Large intestine (tissue), 3 donors: ENCODE measurements around the gene TTC36. TPM values are rescaled to one million over a fixed set of nuclear protein-coding genes. Genes with fewer than 3 reads are reported as not detected.

Source experiments
- DNase-seq, 2 donors: peaks; one replicate each; pipeline versions ENCODE4 v3.0.0 to v3.0.0-alpha.2; 2013
- H3K27ac ChIP-seq: one replicate; pipeline ENCODE4 v1.5.1; 2013; ENCODE audit warnings: low read length
- H3K27me3 ChIP-seq: 2 replicates; pipeline ENCODE4 v1.6.1; 2013; ENCODE audit warnings: low read length; ENCODE audit not compliant: control insufficient read depth, insufficient read depth
- H3K36me3 ChIP-seq: 2 replicates; pipeline ENCODE4 v1.6.1; 2013; ENCODE audit warnings: low read length; ENCODE audit not compliant: control insufficient read depth, insufficient read depth
- H3K4me1 ChIP-seq: one replicate; pipeline ENCODE4 v1.6.1; 2013; ENCODE audit warnings: low read length; ENCODE audit not compliant: control insufficient read depth, insufficient read depth
- H3K4me3 ChIP-seq: one replicate; pipeline ENCODE4 v1.5.1; 2013; ENCODE audit warnings: low read length
- H3K9me3 ChIP-seq: one replicate; pipeline ENCODE4 v1.6.1; 2013; ENCODE audit warnings: mild to moderate bottlenecking, low read depth, low read length, moderate library complexity; ENCODE audit not compliant: control insufficient read depth
- WGBS: methylation state at CpG from one replicate; pipeline ENCODE4 v1.1.5; 2013; ENCODE audit warnings: low lambda C conversion rate; ENCODE audit not compliant: insufficient coverage; 5-methylcytosine and 5-hydroxymethylcytosine counted together
- polyA plus RNA-seq: library from polyadenylated mRNA; unstranded; fragments of 120-200 nt; gene quantifications from one replicate; pipeline ENCODE4 v1.2.1, GENCODE V29; 2013

Gene TTC36
- polyA plus RNA-seq, 1 donor = 1.9 TPM

DNA sequence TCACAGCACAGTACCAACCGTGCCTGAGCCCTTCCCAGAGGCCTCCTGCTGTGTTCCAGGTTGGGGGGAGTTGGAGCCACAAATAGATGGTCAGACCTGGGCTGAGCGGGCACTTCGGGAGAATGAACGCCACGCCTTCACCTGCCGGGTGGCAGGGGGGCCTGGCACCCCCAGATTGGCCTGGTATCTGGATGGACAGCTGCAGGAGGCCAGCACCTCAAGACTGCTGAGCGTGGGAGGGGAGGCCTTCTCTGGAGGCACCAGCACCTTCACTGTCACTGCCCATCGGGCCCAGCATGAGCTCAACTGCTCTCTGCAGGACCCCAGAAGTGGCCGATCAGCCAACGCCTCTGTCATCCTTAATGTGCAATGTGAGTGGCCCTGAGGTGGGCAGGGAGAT, 4.8 kb downstream of the TTC36 start:
- Histone ChIP-seq H3K4me1 (peaks cover 47% of the 10 kb centered on the region), H3K36me3 (peaks cover 13% of the 10 kb centered on the region), H3K4me3 (peak overlapping the region; percentile 72), H3K27ac (peak overlapping the region; percentile 78), H3K27me3 (no peaks in the 10 kb centered on the region), H3K9me3 (no peaks in the 10 kb centered on the region)
- no CpG with 5 or more reads among the region's 10 CpGs for WGBS
- no peak for DNase-seq

DNA sequence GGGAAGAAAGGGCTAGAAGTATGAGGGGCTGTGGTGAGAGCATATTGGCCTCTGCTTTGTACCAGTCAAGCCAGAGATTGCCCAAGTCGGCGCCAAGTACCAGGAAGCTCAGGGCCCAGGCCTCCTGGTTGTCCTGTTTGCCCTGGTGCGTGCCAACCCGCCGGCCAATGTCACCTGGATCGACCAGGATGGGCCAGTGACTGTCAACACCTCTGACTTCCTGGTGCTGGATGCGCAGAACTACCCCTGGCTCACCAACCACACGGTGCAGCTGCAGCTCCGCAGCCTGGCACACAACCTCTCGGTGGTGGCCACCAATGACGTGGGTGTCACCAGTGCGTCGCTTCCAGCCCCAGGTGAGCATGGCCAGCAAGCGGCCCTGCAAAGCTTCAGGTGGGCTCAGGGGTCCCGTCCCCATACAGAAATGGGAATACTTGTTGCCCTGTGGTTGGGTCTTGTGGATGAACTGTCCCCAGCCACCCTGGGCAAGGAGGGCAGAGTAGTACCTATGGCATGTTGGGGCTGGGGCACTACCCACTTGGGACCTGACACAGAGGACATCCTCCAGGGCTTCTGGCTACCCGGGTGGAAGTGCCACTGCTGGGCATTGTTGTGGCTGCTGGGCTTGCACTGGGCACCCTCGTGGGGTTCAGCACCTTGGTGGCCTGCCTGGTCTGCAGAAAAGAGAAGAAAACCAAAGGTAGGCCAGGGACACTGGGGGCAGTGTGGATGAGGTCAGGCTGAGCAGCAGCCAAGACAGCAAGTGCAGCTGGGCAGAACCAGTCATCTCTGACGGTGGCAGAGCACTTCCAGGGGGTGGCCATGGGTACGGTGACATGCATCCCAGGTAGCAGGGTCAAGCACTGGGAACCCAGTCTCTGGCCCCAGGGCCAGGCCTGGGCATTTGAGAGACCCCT, 5.8 kb downstream of the TTC36 start:
- Histone ChIP-seq H3K27me3 (no peaks in the 10 kb centered on the region), H3K4me3 (no peak overlapping the region), H3K9me3 (no peaks in the 10 kb centered on the region), H3K36me3 (peaks cover 13% of the 10 kb centered on the region), H3K27ac (peak overlapping the region; percentile 90), H3K4me1 (peaks cover 49% of the 10 kb centered on the region)
- WGBS = no CpG with 5 or more reads among the region's 19 CpGs
- peak in 1 of 2 donors; percentile 25 for DNase-seq

DNA sequence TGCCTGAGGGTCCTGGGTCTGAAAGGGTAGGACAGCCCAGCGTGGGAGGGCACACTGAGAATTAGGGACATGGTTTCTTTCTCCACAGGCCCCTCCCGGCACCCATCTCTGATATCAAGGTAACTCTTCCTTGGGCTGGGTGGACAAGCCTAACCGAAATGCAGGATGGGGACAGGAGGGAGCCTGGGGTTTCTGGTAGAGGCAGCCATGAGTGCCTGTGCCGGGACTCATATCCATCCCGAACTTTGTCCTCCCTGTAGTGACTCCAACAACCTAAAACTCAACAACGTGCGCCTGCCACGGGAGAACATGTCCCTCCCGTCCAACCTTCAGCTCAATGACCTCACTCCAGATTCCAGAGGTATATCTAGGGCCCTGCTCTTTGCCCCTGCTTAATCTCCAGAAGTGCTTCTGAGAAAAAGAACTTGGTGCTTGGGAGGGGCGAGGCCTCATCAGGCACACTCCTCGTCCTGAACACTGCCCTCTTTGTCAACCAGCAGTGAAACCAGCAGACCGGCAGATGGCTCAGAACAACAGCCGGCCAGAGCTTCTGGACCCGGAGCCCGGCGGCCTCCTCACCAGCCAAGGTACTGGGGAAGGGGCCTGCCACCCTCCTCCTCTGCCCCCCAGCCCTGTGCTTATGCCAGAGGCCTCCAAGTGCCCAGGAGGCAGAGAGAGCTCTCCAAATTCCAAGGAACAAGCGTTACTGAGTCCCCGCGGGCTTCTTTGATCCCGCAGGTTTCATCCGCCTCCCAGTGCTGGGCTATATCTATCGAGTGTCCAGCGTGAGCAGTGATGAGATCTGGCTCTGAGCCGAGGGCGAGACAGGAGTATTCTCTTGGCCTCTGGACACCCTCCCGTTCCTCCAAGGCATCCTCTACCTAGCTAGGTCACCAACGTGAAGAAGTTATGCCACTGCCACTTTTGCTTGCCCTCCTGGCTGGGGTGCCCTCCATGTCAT, 6.8 kb downstream of the TTC36 start:
- no CpG with 5 or more reads among the region's 27 CpGs for WGBS
- H3K27ac ChIP-seq = peak overlapping the region; percentile 90

DNA sequence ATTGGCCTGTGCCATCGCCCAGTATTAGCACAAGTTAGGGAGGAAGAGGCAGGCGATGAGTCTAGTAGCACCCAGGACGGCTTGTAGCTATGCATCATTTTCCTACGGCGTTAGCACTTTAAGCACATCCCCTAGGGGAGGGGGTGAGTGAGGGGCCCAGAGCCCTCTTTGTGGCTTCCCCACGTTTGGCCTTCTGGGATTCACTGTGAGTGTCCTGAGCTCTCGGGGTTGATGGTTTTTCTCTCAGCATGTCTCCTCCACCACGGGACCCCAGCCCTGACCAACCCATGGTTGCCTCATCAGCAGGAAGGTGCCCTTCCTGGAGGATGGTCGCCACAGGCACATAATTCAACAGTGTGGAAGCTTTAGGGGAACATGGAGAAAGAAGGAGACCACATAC, 8.0 kb downstream of the TTC36 start:
- Histone ChIP-seq H3K36me3 (peaks cover 13% of the 10 kb centered on the region), H3K4me1 (peaks cover 38% of the 10 kb centered on the region), H3K27ac (peak overlapping the region; percentile 90), H3K4me3 (no peak overlapping the region), H3K27me3 (no peaks in the 10 kb centered on the region), H3K9me3 (no peaks in the 10 kb centered on the region)
- no peak for DNase-seq
- no CpG with 5 or more reads among the region's 9 CpGs for WGBS

More for the DNA sequence above, 6.8 kb downstream of the TTC36 start:
- DNase-seq = peak; percentile 94 to 97
- Histone ChIP-seq H3K4me1 (peaks cover 49% of the 10 kb centered on the region), H3K36me3 (peaks cover 13% of the 10 kb centered on the region), H3K27me3 (no peaks in the 10 kb centered on the region), H3K9me3 (no peaks in the 10 kb centered on the region), H3K4me3 (peak overlapping the region; percentile 30)

DNA sequence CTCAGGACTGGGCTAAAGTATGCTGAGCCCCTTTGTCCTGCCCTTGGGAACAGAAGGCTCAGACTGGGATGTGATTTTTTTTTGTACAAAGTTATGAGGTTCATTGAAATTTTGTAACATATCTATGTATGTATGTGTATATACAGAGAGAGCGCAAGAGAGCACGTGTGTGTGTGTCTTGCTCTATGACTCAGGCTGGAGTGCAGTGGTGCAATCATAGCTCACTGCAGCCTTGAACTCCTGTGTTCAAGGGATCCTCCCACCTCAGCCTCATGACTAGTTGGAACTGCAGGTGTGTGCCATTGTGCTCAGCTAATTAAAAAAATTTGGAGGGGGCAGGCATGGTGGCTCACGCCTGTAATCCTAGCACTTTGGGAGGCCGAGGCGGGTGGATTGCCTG, 9.5 kb downstream of the TTC36 start:
- Histone ChIP-seq H3K27me3 (no peaks in the 10 kb centered on the region), H3K36me3 (peaks cover 16% of the 10 kb centered on the region), H3K4me1 (peaks cover 36% of the 10 kb centered on the region), H3K27ac (peak overlapping the region; percentile 52), H3K4me3 (no peak overlapping the region), H3K9me3 (no peaks in the 10 kb centered on the region)
- no CpG with 5 or more reads among the region's 5 CpGs for WGBS
- DNase-seq = peak; percentile 48 to 67

DNA sequence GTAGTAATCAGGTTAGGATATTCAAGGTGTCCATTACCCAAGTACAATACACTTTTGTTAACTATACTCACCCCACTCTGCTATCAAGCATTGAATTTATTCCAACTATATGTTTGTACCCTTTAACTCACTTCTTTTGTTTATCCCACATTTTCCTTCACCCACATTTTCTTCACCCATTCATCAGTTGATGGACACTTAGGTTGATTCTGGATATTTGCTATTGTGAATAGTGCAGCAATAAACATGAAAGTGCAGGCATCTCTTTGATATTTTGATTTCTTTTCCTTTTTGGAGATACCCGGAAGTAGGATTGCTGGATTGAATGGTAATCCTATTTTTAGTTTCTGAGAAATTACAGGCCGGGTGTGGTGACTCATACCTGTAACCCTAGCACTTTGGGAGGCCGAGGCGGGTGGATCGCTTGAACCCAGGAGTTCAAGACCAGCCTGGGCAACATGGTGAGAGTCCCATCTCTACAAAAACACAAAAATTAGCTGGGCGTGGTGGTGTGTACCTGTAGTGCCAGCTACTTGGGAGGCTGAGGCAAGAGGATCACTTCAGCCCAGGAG, 10.2 kb downstream of the TTC36 start:
- DNase-seq = no peak
- Histone ChIP-seq H3K36me3 (peaks cover 18% of the 10 kb centered on the region), H3K4me3 (no peak overlapping the region), H3K27ac (no peak overlapping the region), H3K27me3 (no peaks in the 10 kb centered on the region), H3K4me1 (peaks cover 29% of the 10 kb centered on the region), H3K9me3 (no peaks in the 10 kb centered on the region)
- 100% methylated on average over 1 of the region's 6 CpGs for WGBS

DNA sequence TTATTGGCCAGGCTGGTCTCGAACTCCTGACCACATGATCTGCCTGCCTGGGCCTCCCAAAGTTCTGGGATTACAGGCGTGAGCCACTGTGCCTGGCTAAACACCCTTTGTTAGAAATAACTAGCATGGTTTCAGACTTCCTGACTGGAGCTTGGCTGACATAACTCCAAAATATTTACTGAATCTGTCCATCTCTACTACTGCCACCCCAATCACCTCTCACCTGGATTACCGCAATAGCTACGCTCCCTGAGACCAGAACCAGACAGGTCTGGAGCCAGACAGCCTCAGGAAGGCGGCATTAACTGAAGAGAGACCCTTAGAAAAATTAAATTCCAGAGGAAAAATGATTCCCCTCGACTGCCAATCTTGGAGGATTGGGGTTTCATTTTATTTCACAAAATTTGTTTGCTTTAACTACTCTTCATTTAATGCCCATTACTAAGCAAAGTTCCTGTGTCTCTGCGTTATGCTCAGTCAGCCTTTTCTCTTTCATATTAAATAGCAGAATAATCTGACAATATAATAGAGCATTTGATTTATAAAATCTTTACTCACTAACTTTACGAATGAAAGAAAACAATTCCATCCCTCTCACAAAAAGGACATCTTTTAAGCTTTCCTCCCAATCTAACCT, 16.9 kb downstream of the TTC36 start:
- WGBS = 100% methylated on average over 2 of the region's 8 CpGs
- Histone ChIP-seq H3K4me1 (no peaks in the 10 kb centered on the region), H3K9me3 (no peaks in the 10 kb centered on the region), H3K4me3 (no peak overlapping the region), H3K27me3 (no peaks in the 10 kb centered on the region), H3K27ac (no peak overlapping the region), H3K36me3 (peaks cover 29% of the 10 kb centered on the region)
- DNase-seq = no peak

DNA sequence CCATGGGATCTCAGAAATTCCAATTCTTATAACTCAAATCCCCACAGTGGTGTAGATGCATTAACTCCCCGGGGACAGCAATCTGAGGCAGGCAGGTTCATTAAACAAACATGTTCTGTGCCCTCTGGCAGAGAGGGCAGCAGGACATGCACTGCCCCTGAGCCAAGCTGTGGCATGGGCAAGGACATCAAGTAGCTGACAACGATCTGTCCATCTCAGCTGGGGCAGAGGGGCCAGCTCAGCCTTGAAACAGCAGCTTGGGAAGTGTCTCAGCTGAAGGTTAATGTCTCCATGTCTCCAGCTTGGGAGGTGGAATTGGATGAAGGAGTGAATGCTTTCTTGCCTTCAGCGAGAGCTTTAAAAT, 17.4 kb downstream of the TTC36 start:
- WGBS = 100% methylated on average over 1 of the region's 3 CpGs
- Histone ChIP-seq H3K36me3 (peaks cover 29% of the 10 kb centered on the region), H3K9me3 (no peaks in the 10 kb centered on the region), H3K4me1 (no peaks in the 10 kb centered on the region), H3K27me3 (no peaks in the 10 kb centered on the region), H3K4me3 (no peak overlapping the region), H3K27ac (no peak overlapping the region)
- no peak for DNase-seq

DNA sequence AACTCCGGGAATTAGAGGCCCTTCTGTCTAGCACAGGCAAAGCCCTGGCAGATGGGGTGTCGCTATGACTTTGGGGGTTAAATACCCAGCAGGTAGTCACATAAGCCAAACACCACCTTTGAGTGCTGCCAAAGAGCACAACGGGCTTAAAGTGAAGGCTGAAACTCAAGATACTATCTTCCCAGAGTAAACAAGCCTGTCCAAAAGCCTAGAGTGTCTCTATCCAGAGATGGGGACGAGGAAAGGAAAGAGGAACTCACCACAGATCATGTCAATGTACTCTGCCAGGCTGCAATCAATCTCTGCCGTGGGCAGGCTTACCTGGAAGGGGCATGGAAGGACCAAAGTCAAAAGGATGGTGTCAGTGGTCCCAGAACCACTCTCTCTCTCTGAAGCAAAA, 18.3 kb downstream of the TTC36 start:
- Histone ChIP-seq H3K27me3 (no peaks in the 10 kb centered on the region), H3K36me3 (peaks cover 30% of the 10 kb centered on the region), H3K27ac (no peak overlapping the region), H3K9me3 (no peaks in the 10 kb centered on the region), H3K4me1 (no peaks in the 10 kb centered on the region), H3K4me3 (no peak overlapping the region)
- no CpG with 5 or more reads among the region's 5 CpGs for WGBS
- no peak for DNase-seq

DNA sequence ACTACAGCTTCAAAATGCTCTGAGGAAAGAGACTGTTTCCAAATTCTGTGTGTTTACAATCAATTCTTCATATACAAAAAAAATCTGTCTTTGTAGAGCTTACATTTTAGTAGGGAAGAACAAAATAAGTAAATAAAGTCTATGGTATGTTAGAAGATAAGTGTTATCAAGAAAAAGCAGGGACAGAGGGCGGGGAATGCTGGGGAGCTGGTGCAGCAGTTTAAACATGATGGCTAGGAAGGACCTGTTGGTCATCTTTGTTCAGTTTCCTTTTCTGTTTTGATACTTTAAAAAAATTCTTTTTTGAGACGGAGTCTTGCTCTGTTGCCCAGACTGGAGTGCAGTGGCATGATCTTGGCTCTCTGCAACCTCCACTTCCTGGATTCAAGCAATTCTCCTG, 19.9 kb downstream of the TTC36 start:
- no peaks in the 10 kb centered on the region for H3K4me1 ChIP-seq
- H3K9me3 ChIP-seq = no peaks in the 10 kb centered on the region
- H3K27me3 ChIP-seq = no peaks in the 10 kb centered on the region
- DNase-seq = no peak
- H3K4me3 ChIP-seq = no peak overlapping the region
- H3K36me3 ChIP-seq = peaks cover 33% of the 10 kb centered on the region
- WGBS = 86% methylated on average over 1 of the region's 2 CpGs
- H3K27ac ChIP-seq = no peak overlapping the region
